Tibial nerve (tissue), 4 donors: ENCODE results near the gene GALM.

Source experiments
- CTCF ChIP-seq, 5 experiments: fragments of 200-600 bp in 3 of 5; fragments of 450-650 bp in 2 of 5; sonication (generic) in 3 of 5; IDR thresholded peaks; one replicate each; pipeline ENCODE4 v1.5.1; 2016 to 2019; ENCODE audit warnings: antibody characterized with exemption in 5 of 5, mild to moderate bottlenecking in 3 of 5, moderate library complexity in 2 of 5
- EP300 ChIP-seq, 2 donors: sonication (generic); formaldehyde crosslinking; IDR thresholded peaks; one replicate each; pipeline ENCODE4 v1.6.1; 2017; ENCODE audit warnings: antibody characterized with exemption in 2 of 2, mild to moderate bottlenecking in 1 of 2
- POLR2A ChIP-seq, 2 donors: fragments of 450-650 bp; IDR thresholded peaks; one replicate each; pipeline ENCODE4 v1.6.1; 2017; ENCODE audit warnings: antibody characterized with exemption in 2 of 2, mild to moderate bottlenecking in 2 of 2, moderate library complexity in 2 of 2

- TF ChIP-seq POLR2A (IDR thresholded peaks at IDR 0.05) (no peak), EP300 (IDR thresholded peaks at IDR 0.05) (no peak), CTCF (IDR thresholded peaks at IDR 0.05) (no peak)
Measured at GRCh38 chr2:38716185-38716584, 50.3 kb downstream of the GALM start.
